GM12878 (cell line): ENCODE measurements around the gene SCGB3A2. TPM values are rescaled to one million over a fixed set of nuclear protein-coding genes. Genes with fewer than 3 reads are reported as not detected.

Experiments
- ATAC-seq: fragments of 200-7000 bp; cut with Tn5 transposase; 3 replicates; pipeline ENCODE4 v1.9.1; 2020; ENCODE audit warnings: mild to moderate bottlenecking, moderate library complexity
- BruUV-seq: library from RNA; stranded (reverse); fragments of 400-500 nt; replicated peaks from 2 replicates; lab custom pipeline; 2021; lab: Mats Ljungman, UMichigan
- CTCF ChIA-PET: fragments of 300-600 bp; sonication (Branson Sonifier 250); formaldehyde crosslinking; extraction: SDS; loops from one replicate; lab custom pipeline; 2021; ENCODE audit warnings: inconsistent platforms; lab: Yijun Ruan, JAX
- POLR2A ChIA-PET: fragments of 350-600 bp; formaldehyde crosslinking; extraction: SDS; loops from one replicate; lab custom pipeline; 2021; ENCODE audit warnings: inconsistent platforms; lab: Charles Lee
- RAD21 ChIA-PET: fragments of 300-600 bp; sonication (Branson Sonifier 250); formaldehyde crosslinking; loops from one replicate; lab custom pipeline; 2023; ENCODE audit warnings: antibody characterized with exemption; ENCODE audit not compliant: unreplicated experiment; lab: Charles Lee
- SMC1A ChIA-PET: fragments of 300-600 bp; sonication (Branson Sonifier 250); formaldehyde crosslinking; loops from one replicate; lab custom pipeline; 2023; ENCODE audit not compliant: unreplicated experiment, uncharacterized antibody; lab: Charles Lee
- DNase-seq: peaks from one replicate; pipeline ENCODE4 v3.0.0-alpha.2; 2011; ENCODE audit warnings: low read depth, low spot score
- FAIRE-seq: peaks from 3 replicates; lab custom pipeline; 2011; peaks lifted over from hg19 to GRCh38; lab: Jason Lieb, UNC
- H2AFZ ChIP-seq: 2 replicates; pipeline ENCODE4 v1.6.0; 2011; ENCODE audit warnings: low read depth, low read length, control low read depth; ENCODE audit not compliant: control insufficient read depth
- H3K27ac ChIP-seq: 2 replicates; pipeline ENCODE4 v1.5.1; 2011; ENCODE audit warnings: control low read depth; ENCODE audit not compliant: control insufficient read depth, insufficient read depth
- H3K27me3 ChIP-seq, 2 experiments: replicated peaks in 1 of 2; 2 replicates each; pipeline versions ENCODE4 v1.6.0 to v1.6.1; 2011; ENCODE audit warnings: low read length in 1 of 2; ENCODE audit not compliant: control insufficient read depth in 2 of 2, insufficient read depth in 2 of 2
- H3K36me3 ChIP-seq, 2 experiments: 2 replicates each; pipeline ENCODE4 v1.5.1; 2011; ENCODE audit warnings: low read length in 1 of 2; ENCODE audit not compliant: control insufficient read depth in 2 of 2, insufficient read depth in 2 of 2
- H3K4me1 ChIP-seq: 2 replicates; pipeline ENCODE4 v1.6.1; 2011; ENCODE audit warnings: mild to moderate bottlenecking, low read length, moderate library complexity, mixed read lengths; ENCODE audit not compliant: control insufficient read depth, insufficient read depth
- H3K4me2 ChIP-seq: 2 replicates; pipeline ENCODE4 v1.6.0; 2011; ENCODE audit warnings: control low read depth; ENCODE audit not compliant: control insufficient read depth, insufficient read depth
- H3K4me3 ChIP-seq: fragments of 200-600 bp; sonication (generic); 2 replicates; pipeline ENCODE4 v1.5.1; 2016
- H3K79me2 ChIP-seq: 2 replicates; pipeline ENCODE4 v1.6.0; 2011; ENCODE audit warnings: low read length; ENCODE audit not compliant: control insufficient read depth, insufficient read depth
- H3K9ac ChIP-seq: 2 replicates; pipeline ENCODE4 v1.8.0; 2011; ENCODE audit warnings: low read length, control low read depth, mixed read lengths; ENCODE audit not compliant: control insufficient read depth, insufficient read depth
- H3K9me3 ChIP-seq: replicated peaks from 3 replicates; pipeline ENCODE4 v1.5.1; 2011; ENCODE audit warnings: mild to moderate bottlenecking, low read length; ENCODE audit not compliant: control insufficient read depth, insufficient read depth
- H4K20me1 ChIP-seq: 2 replicates; pipeline ENCODE4 v1.6.0; 2011; ENCODE audit not compliant: control insufficient read depth, insufficient read depth
- CHD2 ChIP-seq: IDR thresholded peaks from 2 replicates; pipeline ENCODE4 v1.6.1; 2011; ENCODE audit warnings: low read depth, low read length, improper control_type of control experiment, borderline replicate concordance
- EGR1 ChIP-seq, 2 experiments: IDR thresholded peaks; 1 replicate in 1 of 2; 2 replicates in 1 of 2; pipeline ENCODE4 v1.6.1; 2011 to 2012; ENCODE audit warnings: low read depth in 2 of 2, low read length in 2 of 2, borderline replicate concordance in 1 of 2, mild to moderate bottlenecking in 1 of 2, moderate library complexity in 1 of 2
- FOXK2 ChIP-seq: fragments of 450-650 bp; IDR thresholded peaks from 2 replicates; pipeline ENCODE4 v1.6.1; 2017; ENCODE audit warnings: mild to moderate bottlenecking, moderate library complexity
- JUND ChIP-seq: IDR thresholded peaks from 2 replicates; pipeline ENCODE4 v1.6.1; 2012; ENCODE audit warnings: low read depth, mild to moderate bottlenecking, low read length, improper control_type of control experiment, moderate library complexity
- NFIC ChIP-seq: IDR thresholded peaks from 2 replicates; pipeline ENCODE4 v1.6.1; 2012; ENCODE audit warnings: low read depth, mild to moderate bottlenecking, inconsistent platforms, low read length, moderate library complexity
- NFXL1 ChIP-seq: fragments of 450-650 bp; IDR thresholded peaks from 2 replicates; pipeline ENCODE4 v1.6.1; 2017; ENCODE audit warnings: antibody characterized with exemption, mild to moderate bottlenecking, borderline replicate concordance
- PAX5 ChIP-seq: IDR thresholded peaks from 2 replicates; pipeline ENCODE4 v1.6.1; 2011; ENCODE audit warnings: low read depth, low read length, borderline replicate concordance
- PBX3 ChIP-seq: IDR thresholded peaks from 2 replicates; pipeline ENCODE4 v1.6.1; 2011; ENCODE audit warnings: mild to moderate bottlenecking, low read depth, low read length, moderate library complexity; ENCODE audit not compliant: insufficient replicate concordance
- RELA ChIP-seq: fragments of 450-650 bp; IDR thresholded peaks from 2 replicates; pipeline ENCODE4 v1.8.0; 2014; ENCODE audit warnings: borderline replicate concordance; ENCODE audit not compliant: partially characterized antibody
- WRNIP1 ChIP-seq: IDR thresholded peaks from 2 replicates; pipeline ENCODE4 v1.6.1; 2011; ENCODE audit warnings: low read depth, low read length, improper control_type of control experiment, borderline replicate concordance
- ZSCAN29 ChIP-seq: fragments of 450-650 bp; IDR thresholded peaks from 2 replicates; pipeline ENCODE4 v1.6.1; 2017; ENCODE audit warnings: mild to moderate bottlenecking, moderate library complexity
- ZZZ3 ChIP-seq: IDR thresholded peaks from 2 replicates; pipeline ENCODE4 v1.6.1; 2011; ENCODE audit warnings: low read depth; ENCODE audit not compliant: control insufficient read depth, insufficient read length
- WGBS: methylation state at CpG from one replicate; pipeline ENCODE4 v1.1.6; 2016; ENCODE audit warnings: low lambda C conversion rate; ENCODE audit not compliant: insufficient replicate concordance, insufficient coverage; ENCODE audit errors: missing lambda C conversion rate; 5-methylcytosine and 5-hydroxymethylcytosine counted together
- in situ Hi-C: fragments of 300-500 bp; cut with MboI; formaldehyde crosslinking; loops from 9 replicates; pipeline ENCODE4 v1.14.3; 2018; ENCODE audit warnings: mixed read lengths
- intact Hi-C: fragments of 100-400 bp; cut with micrococcal nuclease; formaldehyde crosslinking; loops from one replicate; pipeline ENCODE4 v1.14.2; 2022; ENCODE audit not compliant: unreplicated experiment
- polyA plus RNA-seq, 11 experiments: library from polyadenylated mRNA; depleted of rRNA in 4 of 11; unstranded in 6 of 11; stranded (reverse) in 5 of 11; fragments of >200 nt; fragmentation: Nextera tagmentation in 4 of 11; fragmentation: Illumina TruSeq in 1 of 11; extraction: Ambion mirVana in 4 of 11; extraction: Trizol in 1 of 11; gene quantifications; 1 replicate in 1 of 11; 2 replicates in 10 of 11; pipeline versions ENCODE4 v1.2.1 to v1.2.3, GENCODE V29; 2011 to 2016; ENCODE audit warnings: inconsistent platforms in 2 of 11, missing spikeins in 2 of 11, low read depth in 1 of 11
- total RNA-seq, 4 experiments: library from RNA; depleted of rRNA in 3 of 4; stranded (reverse); fragments of >200 nt in 3 of 4; fragmentation: Illumina TruSeq in 1 of 4; extraction: Trizol in 1 of 4; gene quantifications; 2 replicates each; pipeline versions ENCODE4 v1.2.1 to v1.2.3, GENCODE V29; 2013 to 2021

Gene SCGB3A2
- total and polyA plus RNA-seq, 10 of the 15 experiments (the other 5 are each of a cell fraction or from before 2014, with no cell fraction given) = 0.24 TPM; not detected in 9

- WGBS = 16% methylated on average over 12 of the region's 12 CpGs
- Histone ChIP-seq H3K9me3 (no peaks in the 10 kb centered on the region), H2AFZ (no peak overlapping the region)
- no peak for TF ChIP-seq JUND
- TF ChIP-seq FOXK2 = no peak
- no peak for TF ChIP-seq NFIC
- TF ChIP-seq, all 136 proteins: peak for 0
- in situ Hi-C loops = no loop called here
- H4K20me1 ChIP-seq = no peaks in the 10 kb centered on the region
- CTCF ChIA-PET = interaction anchor here (1.0 to 1.2 kb wide), 2 partner anchors 15 to 17 kb away, joined by 3 read pairs; no protein-coding TSS in a partner anchor
- H3K4me2 ChIP-seq = no peak overlapping the region
- no peak overlapping the region for H3K4me3 ChIP-seq
- RAD21 ChIA-PET = no interaction called here
- H3K4me1 ChIP-seq = no peaks in the 10 kb centered on the region
- SMC1A ChIA-PET = no interaction called here
- no peak overlapping the region for H3K27ac ChIP-seq
- no peak for DNase-seq
- no peak for FAIRE-seq
- H3K9ac ChIP-seq = no peak overlapping the region
- H3K79me2 ChIP-seq = no peaks in the 10 kb centered on the region
- H3K36me3 ChIP-seq = no peaks in the 10 kb centered on the region
- H3K27me3 ChIP-seq = no peaks in the 10 kb centered on the region; a peak in 1 of 4 replicates
- ATAC-seq = no peak
- POLR2A ChIA-PET = interaction anchor here (0.7 kb wide), 1 partner anchor 57 kb away, joined by 3 read pairs; no protein-coding TSS in a partner anchor
- intact Hi-C loops = no loop called here
- BruUV-seq = no TSS peak
Observed at GRCh38 chr5:147901599-147902039, 23.1 kb downstream of the SCGB3A2 start.

GRCh38 chr5:147902609-147903115 lies 24.2 kb downstream of the SCGB3A2 start:
- Histone ChIP-seq H3K4me2 (no peak overlapping the region), H3K79me2 (no peaks in the 10 kb centered on the region), H3K36me3 (no peaks in the 10 kb centered on the region), H3K9ac (no peak overlapping the region), H3K27ac (no peak overlapping the region), H4K20me1 (no peaks in the 10 kb centered on the region), H3K27me3 (no peaks in the 10 kb centered on the region; a peak in 1 of 4 replicates), H3K9me3 (no peaks in the 10 kb centered on the region), H2AFZ (no peak overlapping the region), H3K4me1 (no peaks in the 10 kb centered on the region), H3K4me3 (no peak overlapping the region)
- TF ChIP-seq PBX3 (no peak), WRNIP1 (no peak), RELA (no peak), EGR1 (IDR thresholded peaks at IDR 0.05; ENCODE audit: borderline replicate concordance in 1 of 2, low read depth in 2 of 2, low read length in 2 of 2) (no peak), NFXL1 (no peak), ZZZ3 (no peak), CHD2 (no peak), ZSCAN29 (no peak), PAX5 (no peak)
- no TSS peak for BruUV-seq
- ATAC-seq (no peak), DNase-seq (no peak), FAIRE-seq (no peak)
- ChIA-PET POLR2A (no interaction called here), SMC1A (no interaction called here), CTCF (no interaction called here), RAD21 (no interaction called here)
- intact Hi-C loops = no loop called here
- in situ Hi-C loops = no loop called here
